ENCODE results near the gene VTI1B. TPM values are rescaled to one million over a fixed set of nuclear protein-coding genes. Genes with fewer than 3 reads are reported as not detected.
"Not testable (repeated sequence)": the region's sequence is repeated elsewhere in the genome, so short reads cannot be mapped to it uniquely, and the experiment has no call there.

VTI1B gene, protein sequence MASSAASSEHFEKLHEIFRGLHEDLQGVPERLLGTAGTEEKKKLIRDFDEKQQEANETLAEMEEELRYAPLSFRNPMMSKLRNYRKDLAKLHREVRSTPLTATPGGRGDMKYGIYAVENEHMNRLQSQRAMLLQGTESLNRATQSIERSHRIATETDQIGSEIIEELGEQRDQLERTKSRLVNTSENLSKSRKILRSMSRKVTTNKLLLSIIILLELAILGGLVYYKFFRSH
- 125 TPM for total RNA-seq
- long read RNA-seq, full-length matches to known transcripts: 69 of 82 reads
- long read RNA-seq, partial matches to known transcripts: 3 of 82 reads
- long read RNA-seq, other reads (novel, unspliced or antisense): 10 of 82 reads

GRCh38 chr14:67674480-67675218, at the start of gene VTI1B:
VTI1B (minus strand) TSS chr14:67674632; CDS start chr14:67674489, 143 bp downstream.
- peak; percentile 85 for DNase-seq
- Histone ChIP-seq H3K27ac (replicated peaks) (peak within 1 kb of the TSS; percentile 100), H3K36me3 (peaks cover 10% of the 10 kb centered on the region), H3K4me1 (peaks cover 48% of the 10 kb centered on the region), H3K4me3 (peak within 1 kb of the TSS; percentile 92), H3K9me3 (replicated peaks) (no peaks in the 10 kb centered on the region), H3K27me3 (ENCODE audit: low read depth) (no peaks in the 10 kb centered on the region)
- intact Hi-C loops (cut with micrococcal nuclease): no loop called here
- TF ChIP-seq CTCF (IDR thresholded peaks at IDR 0.05; ENCODE audit: borderline replicate concordance): peak; percentile 24

GRCh38 chr14:67722293-67722692, 47.9 kb upstream of the VTI1B start:
- no peak for TF ChIP-seq CTCF (IDR thresholded peaks at IDR 0.05; ENCODE audit: borderline replicate concordance)
- no peak overlapping the region for H3K4me3 ChIP-seq

DNA sequence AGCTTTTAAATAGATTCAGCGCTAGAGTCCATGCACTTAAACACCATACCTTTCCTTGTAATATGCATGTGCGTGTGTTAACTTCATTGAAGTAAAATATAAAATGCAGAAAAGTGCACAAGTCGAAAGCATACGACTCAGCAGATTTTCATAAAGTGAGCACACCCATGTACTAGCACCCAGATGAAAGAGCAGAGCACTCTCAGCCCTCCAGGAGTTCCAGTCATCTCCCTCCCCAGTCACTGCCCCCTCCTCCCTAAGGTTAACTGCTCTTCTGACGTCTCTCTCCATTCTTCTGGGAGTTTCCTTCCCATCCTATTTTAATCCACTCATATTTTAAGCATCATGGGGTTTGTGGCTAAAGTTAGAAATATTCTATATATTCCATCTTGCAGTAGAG, 47.4 kb upstream of the VTI1B start:
- intact Hi-C loops (cut with micrococcal nuclease): no loop called here
- no peak overlapping the region for H3K4me3 ChIP-seq
- no peak for TF ChIP-seq CTCF (IDR thresholded peaks at IDR 0.05; ENCODE audit: borderline replicate concordance)
- no peaks in the 10 kb centered on the region for H3K9me3 ChIP-seq (replicated peaks)
- H3K4me1 ChIP-seq: peaks cover 11% of the 10 kb centered on the region
- H3K36me3 ChIP-seq: no peaks in the 10 kb centered on the region
- no peak overlapping the region for H3K27ac ChIP-seq (replicated peaks)
- no peak for DNase-seq
- H3K27me3 ChIP-seq (ENCODE audit: low read depth): no peaks in the 10 kb centered on the region

More at GRCh38 chr14:67722293-67722692, 47.9 kb upstream of the VTI1B start:
- peak; percentile 84 for DNase-seq
- Histone ChIP-seq H3K9me3 (replicated peaks) (no peaks in the 10 kb centered on the region), H3K4me1 (peaks cover 11% of the 10 kb centered on the region), H3K36me3 (no peaks in the 10 kb centered on the region), H3K27ac (replicated peaks) (no peak overlapping the region), H3K27me3 (ENCODE audit: low read depth) (no peaks in the 10 kb centered on the region)
- intact Hi-C loops (cut with micrococcal nuclease): no loop called here

DNA sequence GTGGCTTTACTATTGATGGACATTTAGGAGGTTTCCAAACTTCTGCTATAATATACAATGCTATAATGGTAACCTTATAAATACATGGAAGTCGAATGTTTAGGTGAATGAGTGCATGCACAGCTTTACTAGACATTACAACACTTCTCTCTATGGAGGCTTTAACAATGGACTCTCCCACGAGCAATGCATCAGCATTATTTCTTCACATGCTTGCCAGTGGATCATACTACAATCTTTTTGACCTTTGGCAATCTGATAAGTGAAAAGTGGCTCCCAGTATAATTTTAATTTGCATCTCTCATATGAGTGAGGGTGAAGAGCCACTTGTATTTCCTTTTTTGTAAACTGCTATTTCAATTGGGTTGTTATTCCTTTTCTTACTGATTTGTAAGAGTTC, 45.4 kb upstream of the VTI1B start:
- peaks cover 11% of the 10 kb centered on the region for H3K4me1 ChIP-seq
- DNase-seq: no peak
- no peak overlapping the region for H3K27ac ChIP-seq (replicated peaks)
- intact Hi-C loops (cut with micrococcal nuclease): no loop called here
- H3K27me3 ChIP-seq (ENCODE audit: low read depth): no peaks in the 10 kb centered on the region
- no peak for TF ChIP-seq CTCF (IDR thresholded peaks at IDR 0.05; ENCODE audit: borderline replicate concordance)
- H3K9me3 ChIP-seq (replicated peaks): no peaks in the 10 kb centered on the region
- H3K4me3 ChIP-seq: no peak overlapping the region
- H3K36me3 ChIP-seq: no peaks in the 10 kb centered on the region

DNA sequence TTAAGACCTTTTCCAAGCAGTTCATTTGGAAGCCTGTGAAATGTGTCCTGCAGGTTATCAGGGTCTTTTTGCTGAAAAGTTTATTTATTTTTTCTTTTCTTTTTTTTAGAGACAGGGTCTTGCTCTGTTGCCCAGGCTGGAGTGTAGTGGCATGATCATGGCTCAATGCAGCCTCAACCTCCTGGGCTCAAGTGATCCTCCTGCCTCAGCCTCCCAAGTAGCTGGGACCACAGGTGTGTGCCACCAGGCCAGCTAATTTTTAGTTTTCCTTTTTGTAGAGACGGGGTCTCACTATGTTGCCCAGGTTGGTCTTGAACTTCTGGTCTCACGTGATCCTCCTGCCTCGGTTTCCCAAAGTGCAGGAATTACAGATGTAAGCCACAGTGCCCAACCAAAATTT, 45.0 kb upstream of the VTI1B start:
- DNase-seq; intact Hi-C loops (cut with micrococcal nuclease); H3K9me3 ChIP-seq (replicated peaks); H3K27ac ChIP-seq (replicated peaks); H3K4me3 ChIP-seq; H3K27me3 ChIP-seq (ENCODE audit: low read depth); H3K36me3 ChIP-seq: not testable (repeated sequence)
- H3K4me1 ChIP-seq: peaks cover 11% of the 10 kb centered on the region

- intact Hi-C loops (cut with micrococcal nuclease): no loop called here
- Histone ChIP-seq H3K36me3 (no peaks in the 10 kb centered on the region), H3K4me1 (peaks cover 11% of the 10 kb centered on the region), H3K9me3 (replicated peaks) (no peaks in the 10 kb centered on the region), H3K27me3 (ENCODE audit: low read depth) (no peaks in the 10 kb centered on the region), H3K4me3 (no peak overlapping the region), H3K27ac (replicated peaks) (no peak overlapping the region)
- DNase-seq: no peak
- TF ChIP-seq CTCF (IDR thresholded peaks at IDR 0.05; ENCODE audit: borderline replicate concordance): no peak
Observed at GRCh38 chr14:67718265-67718664, 43.8 kb upstream of the VTI1B start.

All from left ventricle myocardium inferior (tissue), 1 donor.